ENCODE results near the gene APBA2. TPM values are rescaled to one million over a fixed set of nuclear protein-coding genes. Genes with fewer than 3 reads are reported as not detected.
"Not testable (repeated sequence)": the region's sequence is repeated elsewhere in the genome, so short reads cannot be mapped to it uniquely, and the experiment has no call there.

The APBA2 gene
- total RNA-seq (1 to 10 TPM in 3 of 9 donors, under 1 TPM in 4, not detected in 2; 0.16 to 1.3 (median 0.85) TPM), polyA plus RNA-seq (under 1 TPM; 0.21 to 0.30 TPM)
- long read RNA-seq, donor 1 = 0 reads
- long read RNA-seq, donor 2 = 0 reads
- long read RNA-seq, donor 3 = 0 reads

DNA sequence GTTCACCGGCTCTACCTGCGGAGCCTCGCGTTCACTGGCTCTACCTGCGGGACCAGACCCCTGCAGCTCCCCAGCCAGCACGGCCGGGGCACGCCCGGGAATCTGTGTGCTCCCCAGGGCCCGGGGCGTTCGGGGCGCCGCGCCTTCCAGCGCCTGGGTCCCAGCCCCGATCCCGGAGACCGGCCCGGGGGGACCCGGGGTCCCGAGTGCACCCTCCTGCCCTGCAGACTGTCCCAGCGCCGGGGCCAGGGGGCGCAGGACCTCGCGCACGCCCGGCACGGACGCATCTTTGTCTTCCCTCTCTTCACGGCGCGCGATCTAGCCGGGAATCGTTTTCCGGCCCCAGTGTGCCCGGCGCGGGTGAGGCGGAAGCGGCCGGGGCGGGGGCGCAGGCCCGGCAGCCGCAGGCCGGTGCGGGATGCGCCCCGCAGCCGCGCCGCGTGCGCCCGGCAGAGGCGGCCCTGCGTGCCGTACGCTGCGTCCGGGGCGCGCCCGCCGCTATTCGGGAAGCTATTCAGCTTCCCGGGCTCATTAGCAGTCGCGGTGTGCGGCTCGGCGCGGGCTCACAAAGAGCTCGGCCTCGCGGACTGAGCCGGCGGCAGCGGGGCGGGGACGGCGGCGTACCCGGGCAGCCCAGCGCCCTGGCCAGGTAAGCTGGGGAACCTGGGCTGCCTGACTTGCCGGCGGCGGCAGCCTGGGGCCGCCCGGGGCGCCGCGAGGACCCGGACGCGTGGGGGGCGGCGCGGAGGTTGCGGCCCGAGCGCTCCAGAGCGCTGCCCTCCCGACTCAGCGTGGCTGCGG is at the start of gene APBA2:
Gene APBA2 (plus strand): TSS at position 345 of the 801 bp plus-strand sequence. CDS start 167,911 bp downstream, outside the sequence.
- Histone ChIP-seq H3K4me3 (peak within 1 kb of the TSS; percentile 17 to 61 (median 44)), H3K9me3 (no peaks in the 10 kb centered on the region), H3K4me1 (peaks cover 0 to 16% (median 2%) of the 10 kb centered on the region in 12 donors), H3K36me3 (no peaks in the 10 kb centered on the region), H3K27ac (no peak within 1 kb of the TSS), H3K27me3 (peaks cover 11 to 36% (median 21%) of the 10 kb centered on the region in 9 donors)
- intact Hi-C loops (cut with DNase I) = loop anchor here in 2 of 10 donors (10.0 kb wide), 2 partner anchors 209 to 219 kb away; no protein-coding TSS in a partner anchor
- ATAC-seq = peak in 1 of 4 donors; percentile 20
- TF ChIP-seq, protein P1, sequence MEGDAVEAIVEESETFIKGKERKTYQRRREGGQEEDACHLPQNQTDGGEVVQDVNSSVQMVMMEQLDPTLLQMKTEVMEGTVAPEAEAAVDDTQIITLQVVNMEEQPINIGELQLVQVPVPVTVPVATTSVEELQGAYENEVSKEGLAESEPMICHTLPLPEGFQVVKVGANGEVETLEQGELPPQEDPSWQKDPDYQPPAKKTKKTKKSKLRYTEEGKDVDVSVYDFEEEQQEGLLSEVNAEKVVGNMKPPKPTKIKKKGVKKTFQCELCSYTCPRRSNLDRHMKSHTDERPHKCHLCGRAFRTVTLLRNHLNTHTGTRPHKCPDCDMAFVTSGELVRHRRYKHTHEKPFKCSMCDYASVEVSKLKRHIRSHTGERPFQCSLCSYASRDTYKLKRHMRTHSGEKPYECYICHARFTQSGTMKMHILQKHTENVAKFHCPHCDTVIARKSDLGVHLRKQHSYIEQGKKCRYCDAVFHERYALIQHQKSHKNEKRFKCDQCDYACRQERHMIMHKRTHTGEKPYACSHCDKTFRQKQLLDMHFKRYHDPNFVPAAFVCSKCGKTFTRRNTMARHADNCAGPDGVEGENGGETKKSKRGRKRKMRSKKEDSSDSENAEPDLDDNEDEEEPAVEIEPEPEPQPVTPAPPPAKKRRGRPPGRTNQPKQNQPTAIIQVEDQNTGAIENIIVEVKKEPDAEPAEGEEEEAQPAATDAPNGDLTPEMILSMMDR (IDR thresholded peaks at IDR 0.05) = no peak
- no peak for TF ChIP-seq POLR2A (IDR thresholded peaks at IDR 0.05)
- WGBS, 4 donors = 0 to 1% (median 0%) methylated on average over 22 to 109 of the region's 109 CpGs
- DNase-seq = no peak

DNA sequence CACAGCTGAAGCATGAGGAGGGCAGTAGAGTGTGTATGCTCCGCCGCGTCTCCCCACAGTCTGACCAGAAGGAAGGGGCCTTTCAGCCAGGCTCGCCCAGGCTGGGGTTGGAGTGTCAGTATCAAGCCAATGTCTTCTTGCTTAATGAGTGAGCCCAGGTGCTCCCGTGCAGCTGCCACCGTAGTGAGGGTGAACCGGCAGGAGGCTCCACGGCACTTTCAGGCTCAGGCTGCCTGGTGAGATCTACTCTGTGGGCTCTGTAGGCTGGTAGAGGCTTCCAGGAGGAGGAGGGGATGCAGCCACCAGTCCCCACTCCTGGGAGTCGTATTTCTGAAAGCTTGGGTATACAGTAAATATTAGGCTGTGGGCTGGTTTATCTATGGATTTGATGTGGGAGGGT is 45.5 kb upstream of the APBA2 start:
- H3K27ac ChIP-seq; H3K4me3 ChIP-seq; DNase-seq; ATAC-seq; H3K4me1 ChIP-seq; H3K36me3 ChIP-seq; H3K27me3 ChIP-seq; intact Hi-C loops (cut with DNase I); H3K9me3 ChIP-seq: not testable (repeated sequence)
- 60 to 87% (median 81%) methylated on average over 1 to 8 of the region's 9 CpGs for WGBS, 4 donors

DNA sequence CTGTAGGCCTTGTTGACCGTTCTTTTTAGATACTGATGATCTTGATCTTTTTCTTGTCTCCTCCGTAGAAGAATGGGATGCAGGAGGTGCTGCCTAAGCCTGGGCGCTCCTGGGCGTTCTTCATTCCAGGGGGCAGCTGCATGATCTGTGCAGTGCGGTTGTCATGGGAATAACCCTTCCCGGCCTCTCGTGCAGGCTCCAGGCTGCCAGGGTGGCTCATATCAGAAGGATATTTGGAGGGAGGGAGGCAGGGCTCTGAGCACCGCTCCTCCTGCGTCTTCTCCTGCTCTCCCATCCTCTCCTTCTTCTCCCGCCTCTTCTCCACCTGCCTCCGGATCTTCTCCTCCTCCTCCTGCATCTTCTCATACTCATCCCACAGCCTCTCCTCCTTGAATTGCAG is 43.6 kb upstream of the APBA2 start:
- DNase-seq; H3K9me3 ChIP-seq; intact Hi-C loops (cut with DNase I); H3K27ac ChIP-seq; H3K36me3 ChIP-seq; H3K4me1 ChIP-seq; H3K4me3 ChIP-seq; ATAC-seq; H3K27me3 ChIP-seq: not testable (repeated sequence)
- 68 to 78% (median 74%) methylated on average over 11 of the region's 11 CpGs for WGBS, 4 donors

DNA sequence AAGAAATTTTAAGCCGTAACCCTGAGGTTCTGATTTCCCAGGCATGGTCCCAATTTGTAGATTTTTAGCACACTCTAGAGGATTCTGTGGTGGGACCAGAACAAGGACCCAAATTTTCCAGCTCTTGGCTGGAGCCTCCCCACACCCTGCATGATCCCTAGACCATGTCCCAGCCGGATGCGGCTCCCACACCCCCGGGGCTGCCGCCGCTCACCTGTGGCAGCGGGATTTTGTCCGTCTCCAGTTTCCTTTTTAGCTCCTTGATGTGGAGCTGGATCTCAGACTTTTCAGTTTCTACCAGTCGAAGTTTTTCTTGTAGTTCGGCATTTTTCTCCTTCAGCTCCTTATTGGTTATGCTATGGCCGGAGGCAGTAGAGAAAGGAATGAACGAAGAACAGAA is 42.3 kb upstream of the APBA2 start:
- H3K4me3 ChIP-seq; H3K27me3 ChIP-seq; intact Hi-C loops (cut with DNase I); H3K9me3 ChIP-seq; DNase-seq; H3K4me1 ChIP-seq; H3K36me3 ChIP-seq; ATAC-seq; H3K27ac ChIP-seq: not testable (repeated sequence)
- WGBS, 4 donors = 95 to 97% (median 95%) methylated on average over 12 of the region's 12 CpGs

DNA sequence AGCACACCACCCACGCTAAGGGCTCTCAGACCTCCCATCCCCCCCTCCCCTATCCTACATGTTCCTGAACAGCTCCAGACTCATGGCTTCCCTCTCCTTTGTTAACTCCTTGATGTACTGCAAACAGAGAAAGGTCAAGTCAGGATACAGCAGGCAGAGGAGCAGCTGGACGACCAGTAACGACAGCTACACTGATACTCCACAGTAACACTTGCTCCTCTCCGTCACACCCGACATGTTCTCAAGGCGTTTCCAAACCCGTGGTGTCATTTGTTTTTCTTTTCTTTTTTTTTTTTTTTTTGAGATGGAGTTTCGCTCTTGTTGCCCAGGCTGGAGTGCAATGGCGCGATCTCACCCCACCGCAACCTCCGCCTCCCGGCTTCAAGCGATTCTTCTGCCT is 41.6 kb upstream of the APBA2 start:
- H3K27ac ChIP-seq; H3K27me3 ChIP-seq; intact Hi-C loops (cut with DNase I); H3K36me3 ChIP-seq; ATAC-seq; H3K9me3 ChIP-seq; H3K4me1 ChIP-seq; H3K4me3 ChIP-seq; DNase-seq: not testable (repeated sequence)
- WGBS, 4 donors = 71 to 87% (median 75%) methylated on average over 8 to 13 of the region's 14 CpGs

DNA sequence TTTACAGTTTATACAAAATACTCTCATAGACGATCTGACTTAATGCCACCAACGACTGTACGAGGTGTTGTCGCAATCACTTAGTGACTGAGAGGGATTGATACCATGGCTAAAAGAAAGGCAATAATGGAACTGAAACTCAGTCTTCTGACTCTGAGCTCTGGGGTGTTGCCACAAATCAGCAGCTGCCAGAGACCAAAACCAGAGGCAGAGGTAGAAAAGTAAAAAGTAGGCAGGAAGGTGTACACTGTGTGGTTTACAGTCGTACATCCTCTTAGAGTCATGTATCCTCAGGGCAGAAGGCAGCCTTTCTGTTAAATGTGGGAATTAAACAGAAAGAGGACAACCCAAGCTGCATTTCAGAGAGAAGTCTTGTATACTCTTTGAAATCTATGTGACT is 38.5 kb upstream of the APBA2 start:
- ATAC-seq; H3K27me3 ChIP-seq; H3K9me3 ChIP-seq; H3K4me1 ChIP-seq; H3K27ac ChIP-seq; DNase-seq; H3K4me3 ChIP-seq; H3K36me3 ChIP-seq; intact Hi-C loops (cut with DNase I): not testable (repeated sequence)
- WGBS, 4 donors = 70 to 78% (median 72%) methylated on average over 1 to 5 of the region's 5 CpGs

DNA sequence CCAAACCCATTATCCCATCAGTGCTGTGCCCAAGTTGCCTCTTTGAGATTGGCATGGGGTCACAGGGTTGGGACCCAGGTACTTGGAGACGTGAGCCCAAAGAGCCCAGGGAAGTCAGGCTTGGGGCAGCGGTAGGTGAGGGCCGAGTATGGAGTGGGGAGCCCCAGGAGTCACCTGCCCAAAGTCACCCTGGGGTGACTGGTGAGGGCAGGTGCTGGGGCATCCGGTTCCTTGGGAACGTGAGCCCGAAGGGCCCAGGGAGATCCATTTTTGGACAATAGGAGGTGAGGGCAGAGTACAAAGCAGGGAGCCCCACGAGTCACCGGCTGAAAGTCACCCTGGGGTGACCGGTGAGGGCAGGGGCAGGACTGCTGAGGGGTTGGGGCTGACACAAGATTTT is 37.8 kb upstream of the APBA2 start:
- H3K36me3 ChIP-seq; H3K4me1 ChIP-seq; DNase-seq; intact Hi-C loops (cut with DNase I); H3K4me3 ChIP-seq; H3K27ac ChIP-seq; H3K27me3 ChIP-seq; H3K9me3 ChIP-seq: not testable (repeated sequence)
- ATAC-seq = peak in 1 of 4 donors; percentile 58
- WGBS, 4 donors = 77 to 100% (median 95%) methylated on average over 6 to 9 of the region's 9 CpGs

DNA sequence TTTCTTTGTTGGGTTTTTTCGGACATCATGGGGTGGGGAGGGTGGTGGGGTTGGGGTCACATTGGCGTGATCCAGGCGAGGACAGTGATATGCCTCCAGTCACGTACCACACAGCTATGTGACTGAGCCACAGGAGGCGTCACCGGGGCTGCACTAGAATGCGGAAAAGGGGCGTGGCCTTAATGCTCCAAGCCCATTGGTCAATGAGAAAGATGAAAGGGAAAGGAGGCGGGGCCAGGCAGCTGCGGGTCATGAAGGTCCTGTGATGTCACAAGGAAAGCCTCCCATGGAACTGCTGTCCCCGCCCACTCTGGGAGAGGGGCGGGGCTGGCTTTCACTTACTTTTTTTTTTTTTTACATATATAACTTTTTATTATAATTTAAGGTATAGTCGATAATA is 37.3 kb upstream of the APBA2 start, which contains the start of gene GOLGA6L7:
Gene GOLGA6L7 (minus strand): TSS at position 124 of the 400 bp plus-strand sequence. CDS start 95 bp downstream, at position 29.
- intact Hi-C loops (cut with DNase I); H3K4me1 ChIP-seq; H3K27me3 ChIP-seq; H3K36me3 ChIP-seq; DNase-seq; ATAC-seq; H3K27ac ChIP-seq; H3K9me3 ChIP-seq; H3K4me3 ChIP-seq: not testable (repeated sequence)
- 92 to 95% (median 94%) methylated on average over 13 of the region's 13 CpGs for WGBS, 4 donors

DNA sequence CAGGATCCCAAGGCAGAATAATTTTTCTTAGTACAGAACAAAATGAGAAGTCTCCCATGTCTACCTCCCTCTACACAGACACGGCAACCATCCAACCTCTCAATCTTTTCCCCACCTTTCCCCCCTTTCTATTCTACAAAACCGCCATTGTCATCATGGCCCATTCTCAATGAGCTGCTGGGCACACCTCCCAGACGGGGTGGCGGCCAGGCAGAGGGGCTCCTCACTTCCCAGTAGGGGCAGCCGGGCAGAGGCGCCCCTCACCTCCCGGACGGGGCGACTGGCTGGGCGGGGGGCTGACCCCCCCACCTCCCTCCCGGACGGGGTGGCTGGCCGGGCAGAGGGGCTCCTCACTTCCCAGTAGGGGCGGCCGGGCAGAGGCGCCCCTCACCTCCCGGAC is 36.5 kb upstream of the APBA2 start:
- WGBS, 4 donors = 94 to 98% (median 96%) methylated on average over 2 to 13 of the region's 17 CpGs
- intact Hi-C loops (cut with DNase I); ATAC-seq; H3K27me3 ChIP-seq; DNase-seq; H3K9me3 ChIP-seq; H3K36me3 ChIP-seq; H3K4me3 ChIP-seq; H3K27ac ChIP-seq; H3K4me1 ChIP-seq: not testable (repeated sequence)

DNA sequence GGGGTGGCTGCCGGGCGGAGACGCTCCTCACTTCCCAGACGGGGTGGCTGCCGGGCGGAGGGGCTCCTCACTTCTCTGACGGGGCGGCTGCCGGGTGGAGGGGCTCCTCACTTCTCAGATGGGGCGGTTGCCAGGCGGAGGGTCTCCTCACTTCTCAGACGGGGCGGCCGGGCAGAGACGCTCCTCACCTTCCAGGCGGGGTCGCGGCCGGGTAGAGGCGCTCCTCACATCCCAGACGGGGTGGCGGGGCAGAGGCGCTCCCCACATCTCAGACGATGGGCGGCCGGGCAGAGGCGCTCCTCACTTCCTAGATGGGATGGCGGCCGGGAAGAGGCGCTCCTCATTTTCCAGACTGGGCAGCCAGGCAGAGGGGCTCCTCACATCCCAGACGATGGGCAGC is 36.0 kb upstream of the APBA2 start:
- H3K27ac ChIP-seq; ATAC-seq; DNase-seq; intact Hi-C loops (cut with DNase I); H3K27me3 ChIP-seq; H3K9me3 ChIP-seq; H3K4me3 ChIP-seq; H3K4me1 ChIP-seq; H3K36me3 ChIP-seq: not testable (repeated sequence)
- WGBS, 4 donors = 94 to 97% (median 96%) methylated on average over 5 to 31 of the region's 31 CpGs

Measured in heart left ventricle (tissue), 16 donors.